ENCODE data around the gene CEACAM6.
"Not testable (repeated sequence)": the region's sequence is repeated elsewhere in the genome, so short reads cannot be mapped to it uniquely, and the experiment has no call there.

Gene CEACAM6

GRCh38 chr19:41755328-41755913 lies at the start of gene CEACAM6:
CEACAM6 (plus strand) TSS chr19:41755530; CDS start chr19:41755639, 109 bp downstream.
- no peak for DNase-seq
- intact Hi-C loops (cut with DNase I): no loop called here

DNA sequence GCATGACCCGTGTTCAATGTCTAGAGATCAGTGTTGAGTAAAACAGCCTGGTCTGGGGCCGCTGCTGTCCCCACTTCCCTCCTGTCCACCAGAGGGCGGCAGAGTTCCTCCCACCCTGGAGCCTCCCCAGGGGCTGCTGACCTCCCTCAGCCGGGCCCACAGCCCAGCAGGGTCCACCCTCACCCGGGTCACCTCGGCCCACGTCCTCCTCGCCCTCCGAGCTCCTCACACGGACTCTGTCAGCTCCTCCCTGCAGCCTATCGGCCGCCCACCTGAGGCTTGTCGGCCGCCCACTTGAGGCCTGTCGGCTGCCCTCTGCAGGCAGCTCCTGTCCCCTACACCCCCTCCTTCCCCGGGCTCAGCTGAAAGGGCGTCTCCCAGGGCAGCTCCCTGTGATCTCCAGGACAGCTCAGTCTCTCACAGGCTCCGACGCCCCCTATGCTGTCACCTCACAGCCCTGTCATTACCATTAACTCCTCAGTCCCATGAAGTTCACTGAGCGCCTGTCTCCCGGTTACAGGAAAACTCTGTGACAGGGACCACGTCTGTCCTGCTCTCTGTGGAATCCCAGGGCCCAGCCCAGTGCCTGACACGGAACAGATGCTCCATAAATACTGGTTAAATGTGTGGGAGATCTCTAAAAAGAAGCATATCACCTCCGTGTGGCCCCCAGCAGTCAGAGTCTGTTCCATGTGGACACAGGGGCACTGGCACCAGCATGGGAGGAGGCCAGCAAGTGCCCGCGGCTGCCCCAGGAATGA lies 48.4 kb upstream of the CEACAM6 start:
- intact Hi-C loops (cut with DNase I): no loop called here
- peak in 38 of 42 donors; percentile 7 to 62 (median 30) for DNase-seq

GRCh38 chr19:41707502-41707812 lies 47.9 kb upstream of the CEACAM6 start:
- intact Hi-C loops (cut with DNase I): no loop called here
- DNase-seq: no peak

- DNase-seq: peak in 1 of 42 donors; percentile 28
- intact Hi-C loops (cut with DNase I): no loop called here
Observed at GRCh38 chr19:41707871-41708371, 47.4 kb upstream of the CEACAM6 start.

GRCh38 chr19:41708481-41708880 lies 46.8 kb upstream of the CEACAM6 start, which contains the start of gene CEACAM5:
CEACAM5 (plus strand) TSS chr19:41708626; CDS start chr19:41708732, 106 bp downstream.
- intact Hi-C loops (cut with DNase I): no loop called here
- DNase-seq: peak in 1 of 42 donors; percentile 12

DNA sequence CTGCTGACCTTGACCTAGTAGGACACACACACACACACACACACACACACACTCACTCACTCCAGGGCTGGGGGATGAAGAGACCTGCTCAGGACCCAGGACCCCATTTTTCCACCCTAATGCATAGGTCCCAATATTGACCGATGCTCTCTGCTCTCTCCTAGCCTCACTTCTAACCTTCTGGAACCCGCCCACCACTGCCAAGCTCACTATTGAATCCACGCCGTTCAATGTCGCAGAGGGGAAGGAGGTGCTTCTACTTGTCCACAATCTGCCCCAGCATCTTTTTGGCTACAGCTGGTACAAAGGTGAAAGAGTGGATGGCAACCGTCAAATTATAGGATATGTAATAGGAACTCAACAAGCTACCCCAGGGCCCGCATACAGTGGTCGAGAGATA lies 45.8 kb upstream of the CEACAM6 start:
- intact Hi-C loops (cut with DNase I); DNase-seq: not testable (repeated sequence)

GRCh38 chr19:41709951-41710645 lies 45.2 kb upstream of the CEACAM6 start:
- DNase-seq: no peak
- intact Hi-C loops (cut with DNase I): no loop called here

- intact Hi-C loops (cut with DNase I): no loop called here
- DNase-seq: peak in 1 of 42 donors; percentile 20
Observed at GRCh38 chr19:41711376-41712261, 43.7 kb upstream of the CEACAM6 start.

DNA sequence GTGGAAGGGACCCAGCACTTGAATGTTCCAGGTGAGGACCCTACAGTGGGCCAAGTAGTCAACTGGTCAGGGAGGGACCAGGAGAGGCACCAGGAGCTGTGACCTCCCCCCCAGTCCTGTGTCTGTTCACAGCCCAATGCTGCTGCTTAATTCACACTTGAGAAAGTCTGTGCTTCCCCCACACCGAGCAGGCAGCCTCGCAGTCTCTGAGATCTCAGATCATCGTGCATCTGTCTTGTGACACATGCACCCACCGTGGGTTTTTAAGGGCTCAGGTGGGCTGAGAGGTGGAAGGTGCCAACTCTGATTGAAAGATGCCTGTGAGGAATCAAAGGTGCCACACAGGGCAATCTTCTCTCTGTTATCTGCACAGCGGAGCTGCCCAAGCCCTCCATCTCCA lies 40.7 kb upstream of the CEACAM6 start:
- intact Hi-C loops (cut with DNase I): no loop called here
- DNase-seq: no peak

GRCh38 chr19:41718761-41719160 lies 36.6 kb upstream of the CEACAM6 start:
- DNase-seq: no peak
- intact Hi-C loops (cut with DNase I): no loop called here

- DNase-seq: no peak
- intact Hi-C loops (cut with DNase I): no loop called here
Observed at GRCh38 chr19:41720103-41720502, 35.2 kb upstream of the CEACAM6 start.

GRCh38 chr19:41726493-41726892 lies 28.8 kb upstream of the CEACAM6 start:
- intact Hi-C loops (cut with DNase I): no loop called here
- DNase-seq: no peak

DNA sequence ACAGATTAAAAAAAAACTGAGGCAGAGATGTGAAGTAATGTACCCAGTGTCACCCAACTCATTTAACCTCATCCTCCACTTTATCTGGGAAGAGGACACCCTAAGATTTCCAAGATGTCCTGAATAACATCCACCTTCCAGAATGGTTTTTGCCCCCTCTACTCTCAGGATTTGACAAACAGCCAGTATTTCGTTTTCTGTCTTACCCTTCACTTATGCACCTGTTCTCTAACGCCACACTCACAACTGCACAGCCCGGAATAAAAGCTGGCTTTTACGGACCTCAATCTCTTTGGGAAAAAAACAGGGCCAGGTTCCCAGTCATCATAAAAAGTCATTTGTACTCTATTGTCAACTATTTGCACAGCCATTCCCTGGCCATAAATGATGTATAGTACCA lies 21.2 kb upstream of the CEACAM6 start:
- intact Hi-C loops (cut with DNase I): no loop called here

GRCh38 chr19:41734585-41734984 lies 20.7 kb upstream of the CEACAM6 start:
- no peak for DNase-seq

More for the DNA sequence above, 21.2 kb upstream of the CEACAM6 start:
- DNase-seq: no peak

GRCh38 chr19:41735071-41735600 lies 20.2 kb upstream of the CEACAM6 start:
- intact Hi-C loops (cut with DNase I): no loop called here
- no peak for DNase-seq

More at GRCh38 chr19:41734585-41734984, 20.7 kb upstream of the CEACAM6 start:
- intact Hi-C loops (cut with DNase I): no loop called here

- intact Hi-C loops (cut with DNase I): no loop called here
- DNase-seq: no peak
Observed at GRCh38 chr19:41739361-41739760, 16.0 kb upstream of the CEACAM6 start.

DNA sequence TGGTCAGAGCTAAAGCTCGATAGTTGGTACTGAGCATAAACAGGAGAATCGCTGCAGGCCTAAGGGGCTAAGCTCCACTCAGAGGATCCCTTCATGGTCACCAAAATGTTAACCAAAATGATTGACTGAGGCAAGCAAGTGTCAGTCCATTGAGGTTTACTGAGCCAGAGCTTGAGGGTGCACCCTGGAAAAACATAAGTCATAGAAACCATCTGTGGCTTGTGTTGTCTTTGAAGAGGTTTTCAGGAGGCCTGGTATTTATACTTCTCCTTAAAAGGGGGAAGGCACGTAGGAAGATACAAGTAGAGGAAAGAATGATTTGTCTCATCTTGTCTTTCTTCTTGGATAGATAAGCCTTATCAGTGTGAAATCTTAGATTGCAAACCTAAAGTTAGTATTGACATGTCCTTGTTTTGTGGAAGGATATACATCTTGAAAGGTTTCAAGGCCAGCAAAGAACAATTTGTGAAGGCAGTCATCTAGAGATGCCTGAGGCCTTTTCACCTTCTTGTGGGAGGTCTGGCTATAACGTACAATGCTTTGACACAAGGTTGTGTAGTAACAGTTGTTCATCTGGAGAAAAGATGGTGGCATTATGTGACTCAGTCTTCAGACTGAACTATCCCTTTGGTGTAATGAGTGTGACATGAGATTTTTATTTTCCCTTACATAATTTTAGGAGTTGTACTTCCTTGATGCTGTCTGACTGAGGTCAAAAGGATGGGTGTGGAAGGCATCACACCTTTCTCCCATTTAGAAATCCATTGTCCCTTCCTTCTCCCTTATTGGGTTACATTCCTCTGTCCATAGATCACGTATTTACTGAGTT lies 14.7 kb upstream of the CEACAM6 start:
- DNase-seq: no peak
- intact Hi-C loops (cut with DNase I): no loop called here

GRCh38 chr19:41741244-41741554 lies 14.1 kb upstream of the CEACAM6 start:
- intact Hi-C loops (cut with DNase I): no loop called here
- no peak for DNase-seq
